GM12892 (cell line): ENCODE measurements around the gene TAB3.

Source experiments
- POLR2A ChIP-seq: IDR thresholded peaks from 2 replicates; pipeline ENCODE4 v1.6.1; 2011; ENCODE audit warnings: low read depth, low read length, control low read depth
- POLR2AphosphoS5 ChIP-seq: IDR thresholded peaks from 2 replicates; pipeline ENCODE4 v1.6.1; 2011; ENCODE audit warnings: low read depth, low read length, control low read depth
- TAF1 ChIP-seq: IDR thresholded peaks from 2 replicates; pipeline ENCODE4 v1.6.1; 2011; ENCODE audit warnings: low read depth, mild to moderate bottlenecking, control low read depth, low read length, borderline replicate concordance

DNA sequence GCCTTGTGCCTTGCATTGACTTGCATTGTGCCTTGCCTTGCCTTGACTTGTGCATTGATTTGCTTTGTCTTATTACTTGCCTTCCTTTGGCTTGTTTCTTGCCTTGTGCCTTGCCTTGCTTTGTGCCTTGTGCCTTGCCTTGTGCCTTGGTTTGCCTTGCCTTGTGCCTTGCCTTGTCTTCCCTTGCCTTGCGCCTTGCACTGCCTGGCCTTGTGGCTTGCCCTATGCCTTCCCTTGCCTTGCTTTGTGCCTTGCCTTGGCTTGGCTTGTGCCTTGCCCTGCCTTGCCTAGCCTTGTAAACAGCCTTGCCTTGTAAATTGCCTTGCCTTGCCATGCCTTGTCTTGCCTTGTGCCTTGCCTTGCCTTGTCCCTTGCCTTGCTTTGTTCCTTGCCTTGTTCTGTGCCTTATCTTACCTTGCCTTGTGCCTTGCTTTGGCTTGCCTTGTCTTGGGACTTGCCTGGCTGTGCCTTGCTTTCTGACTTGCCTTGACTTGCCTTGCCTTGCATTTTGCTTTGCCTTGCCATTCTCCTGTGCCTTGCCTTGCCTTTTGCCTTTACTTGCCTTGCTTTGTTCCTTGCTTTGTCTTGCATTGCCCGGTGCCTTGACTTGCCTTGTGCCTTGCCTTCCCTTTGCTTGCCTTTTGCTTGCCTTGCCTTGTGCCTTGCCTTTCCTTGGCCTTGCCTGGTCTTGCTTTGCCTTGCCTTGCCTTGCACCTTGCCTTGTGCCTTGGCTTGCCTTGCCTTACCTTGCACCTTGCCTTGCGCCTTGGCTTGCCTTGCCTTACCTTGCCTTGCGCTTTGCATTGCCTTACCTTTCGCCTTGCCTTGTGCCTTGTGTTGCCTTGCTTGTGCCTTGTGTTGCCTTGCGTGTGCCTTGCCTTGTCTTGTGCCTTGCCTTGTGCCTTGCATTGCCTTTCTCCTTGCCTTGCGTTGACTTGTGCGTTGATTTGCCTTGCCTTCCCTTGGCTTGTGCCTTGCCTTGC is 97.5 kb downstream of the TAB3 start:
- no peak for TF ChIP-seq POLR2A
- TF ChIP-seq POLR2AphosphoS5 = no peak
- TF ChIP-seq TAF1 = no peak
